C4-2B (cell line): Measurements from ENCODE around the gene SPATA46.

Source experiments
- ZFX ChIP-seq: fragments of 450-650 bp; IDR thresholded peaks from 2 replicates; pipeline ENCODE4 v1.6.1; 2017
- TF ChIP-seq, protein P1 (sequence below): fragments of 450-650 bp; conservative IDR thresholded peaks from 2 replicates; pipeline ENCODE4 v1.5.1; 2017; ENCODE audit warnings: mild to moderate bottlenecking

DNA sequence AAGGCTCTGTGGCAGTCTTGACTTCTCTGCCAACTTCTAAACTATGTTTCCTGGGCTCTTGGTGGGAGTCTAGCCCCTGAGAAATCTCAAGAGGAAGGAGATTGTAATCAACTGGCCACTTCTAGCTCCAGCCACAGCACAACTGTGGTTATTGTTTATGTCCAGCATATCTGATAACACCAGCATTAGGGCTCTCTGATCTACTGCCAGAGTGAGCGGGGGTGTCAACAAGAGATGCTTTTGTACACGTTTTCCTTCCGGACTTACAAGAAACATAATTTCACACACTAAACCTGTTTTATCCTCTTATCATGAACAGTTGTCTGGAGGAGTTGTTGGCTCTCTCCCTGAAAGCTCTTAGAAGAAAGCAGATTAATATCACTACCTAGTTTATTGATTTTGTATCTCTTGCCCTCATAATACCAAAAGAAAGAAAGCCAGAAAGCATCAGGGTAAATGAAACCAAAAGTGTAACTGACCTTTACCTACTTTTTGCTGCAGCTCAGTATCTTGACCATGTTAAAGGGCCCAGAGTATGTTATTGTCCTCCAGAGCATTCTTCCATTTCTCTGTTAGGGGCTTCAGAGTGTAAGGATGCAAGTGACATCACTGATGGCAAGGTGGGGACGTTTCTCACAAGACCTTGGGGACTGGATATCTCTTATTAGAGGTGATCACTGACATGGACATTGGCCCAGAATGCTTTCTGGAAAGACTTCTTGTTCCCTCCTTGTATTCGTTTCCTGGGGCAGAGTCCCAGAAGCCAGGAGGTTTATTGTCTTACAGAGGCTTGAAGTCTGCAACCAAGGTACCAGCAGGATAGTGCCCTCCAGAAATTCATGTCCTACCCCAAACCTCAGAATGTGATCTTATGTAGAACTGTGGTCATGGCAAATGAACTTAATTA, 44.9 kb upstream of the SPATA46 start:
- TF ChIP-seq, protein P1, sequence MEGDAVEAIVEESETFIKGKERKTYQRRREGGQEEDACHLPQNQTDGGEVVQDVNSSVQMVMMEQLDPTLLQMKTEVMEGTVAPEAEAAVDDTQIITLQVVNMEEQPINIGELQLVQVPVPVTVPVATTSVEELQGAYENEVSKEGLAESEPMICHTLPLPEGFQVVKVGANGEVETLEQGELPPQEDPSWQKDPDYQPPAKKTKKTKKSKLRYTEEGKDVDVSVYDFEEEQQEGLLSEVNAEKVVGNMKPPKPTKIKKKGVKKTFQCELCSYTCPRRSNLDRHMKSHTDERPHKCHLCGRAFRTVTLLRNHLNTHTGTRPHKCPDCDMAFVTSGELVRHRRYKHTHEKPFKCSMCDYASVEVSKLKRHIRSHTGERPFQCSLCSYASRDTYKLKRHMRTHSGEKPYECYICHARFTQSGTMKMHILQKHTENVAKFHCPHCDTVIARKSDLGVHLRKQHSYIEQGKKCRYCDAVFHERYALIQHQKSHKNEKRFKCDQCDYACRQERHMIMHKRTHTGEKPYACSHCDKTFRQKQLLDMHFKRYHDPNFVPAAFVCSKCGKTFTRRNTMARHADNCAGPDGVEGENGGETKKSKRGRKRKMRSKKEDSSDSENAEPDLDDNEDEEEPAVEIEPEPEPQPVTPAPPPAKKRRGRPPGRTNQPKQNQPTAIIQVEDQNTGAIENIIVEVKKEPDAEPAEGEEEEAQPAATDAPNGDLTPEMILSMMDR = no peak
- no peak for TF ChIP-seq ZFX
